ENCODE data around the gene PDCD2. TPM values are rescaled to one million over a fixed set of nuclear protein-coding genes. Genes with fewer than 3 reads are reported as not detected.
A peak's percentile ranks its signal among the peaks of the same experiment; 100 is the strongest.
"Not testable (repeated sequence)": the region's sequence is repeated elsewhere in the genome, so short reads cannot be mapped to it uniquely, and the experiment has no call there.

Gene PDCD2
- total RNA-seq = 10 to 100 TPM; 43.5 to 47.2 (median 43.7) TPM
- long read RNA-seq, donor 1, transcript PDCD2-204 (3 exons, 2,657 nt) = minor isoform, 7 of 37 reads
- long read RNA-seq, donor 1, transcript PDCD2-208 (6 exons, 3,378 nt) = major isoform, 16 of 37 reads
- long read RNA-seq, donor 1, partial matches to known transcripts = 0 of 37 reads
- long read RNA-seq, donor 1, other reads (novel, unspliced or antisense) = 4 of 37 reads
- long read RNA-seq, donor 2, transcript PDCD2-208 (6 exons, 3,378 nt) = major isoform, 5 of 7 reads
- long read RNA-seq, donor 2, partial matches to known transcripts = 1 of 7 reads
- long read RNA-seq, donor 2, other reads (novel, unspliced or antisense) = 0 of 7 reads

- Histone ChIP-seq H3K4me1 (ENCODE audit: low read depth) (peaks cover 7% of the 10 kb centered on the region), H3K4me3 (peak within 1 kb of the TSS; percentile 83), H3K36me3 (ENCODE audit: low read depth) (no peaks in the 10 kb centered on the region), H3K9me3 (no peaks in the 10 kb centered on the region)
- ATAC-seq = peak; percentile 99
- TF ChIP-seq CTCF (IDR thresholded peaks at IDR 0.05) = no peak
- intact Hi-C loops (cut with DNase I, micrococcal nuclease) = no loop called here
- peak; percentile 94 to 97 (median 95) for DNase-seq
Measured at GRCh38 chr6:170584181-170584953, at the start of gene PDCD2. PDCD2 (minus strand) TSS chr6:170584637; CDS start chr6:170584581, 56 bp downstream.

GRCh38 chr6:170616020-170616554 lies 31.6 kb upstream of the PDCD2 start:
- DNase-seq; H3K4me1 ChIP-seq (ENCODE audit: low read depth); ATAC-seq; H3K9me3 ChIP-seq; H3K4me3 ChIP-seq; H3K36me3 ChIP-seq (ENCODE audit: low read depth); intact Hi-C loops (cut with DNase I, micrococcal nuclease): not testable (repeated sequence)

- H3K4me1 ChIP-seq (ENCODE audit: low read depth); H3K36me3 ChIP-seq (ENCODE audit: low read depth); intact Hi-C loops (cut with DNase I, micrococcal nuclease); DNase-seq; H3K9me3 ChIP-seq; H3K4me3 ChIP-seq: not testable (repeated sequence)
- peak; percentile 85 for ATAC-seq
Measured at GRCh38 chr6:170612256-170612804, 27.9 kb upstream of the PDCD2 start.

- intact Hi-C loops (cut with DNase I, micrococcal nuclease); H3K4me1 ChIP-seq (ENCODE audit: low read depth); H3K9me3 ChIP-seq; H3K4me3 ChIP-seq; H3K36me3 ChIP-seq (ENCODE audit: low read depth); ATAC-seq; DNase-seq: not testable (repeated sequence)
Measured at GRCh38 chr6:170609225-170609624, 24.8 kb upstream of the PDCD2 start.

- ATAC-seq = no peak
- no peak for TF ChIP-seq CTCF (IDR thresholded peaks at IDR 0.05)
Measured at GRCh38 chr6:170605574-170606259, 21.3 kb upstream of the PDCD2 start.

GRCh38 chr6:170597278-170597677 lies 12.8 kb upstream of the PDCD2 start:
- H3K9me3 ChIP-seq = peaks cover 11% of the 10 kb centered on the region
- DNase-seq (no peak), ATAC-seq (no peak)
- intact Hi-C loops (cut with DNase I, micrococcal nuclease) = no loop called here
- no peaks in the 10 kb centered on the region for H3K36me3 ChIP-seq (ENCODE audit: low read depth)
- TF ChIP-seq CTCF (IDR thresholded peaks at IDR 0.05) = no peak
- no peak overlapping the region for H3K4me3 ChIP-seq
- no peaks in the 10 kb centered on the region for H3K4me1 ChIP-seq (ENCODE audit: low read depth)

More at GRCh38 chr6:170605574-170606259, 21.3 kb upstream of the PDCD2 start:
- Histone ChIP-seq H3K4me3 (no peak overlapping the region), H3K9me3 (no peaks in the 10 kb centered on the region), H3K36me3 (ENCODE audit: low read depth) (no peaks in the 10 kb centered on the region), H3K4me1 (ENCODE audit: low read depth) (no peaks in the 10 kb centered on the region)
- intact Hi-C loops (cut with DNase I, micrococcal nuclease) = no loop called here
- DNase-seq = no peak

Measured in mucosa of descending colon (tissue), 3 donors.